Urinary bladder (tissue), 4 donors: ENCODE results near the gene GPR22. TPM values are rescaled to one million over a fixed set of nuclear protein-coding genes. Genes with fewer than 3 reads are reported as not detected.

Experiments
- DNase-seq: peaks from one replicate; pipeline ENCODE4 v3.0.0-alpha.2; 2015; ENCODE audit errors: extremely low spot score
- H3K27ac ChIP-seq: one replicate; pipeline ENCODE4 v1.5.1; 2013; ENCODE audit warnings: low read depth, mild to moderate bottlenecking, moderate library complexity
- H3K36me3 ChIP-seq: one replicate; pipeline ENCODE4 v1.6.1; 2013; ENCODE audit warnings: mild to moderate bottlenecking, moderate library complexity; ENCODE audit not compliant: insufficient read depth
- H3K4me1 ChIP-seq: one replicate; pipeline ENCODE4 v1.6.1; 2013; ENCODE audit warnings: mild to moderate bottlenecking, moderate library complexity; ENCODE audit not compliant: insufficient read depth
- H3K4me3 ChIP-seq: one replicate; pipeline ENCODE4 v1.5.1; 2013; ENCODE audit warnings: low read depth, low read length
- WGBS: extraction: QIAGEN DNeasy Blood & Tissue Kit; methylation state at CpG from one replicate; pipeline ENCODE4 v1.1.7; 2013; 5-methylcytosine and 5-hydroxymethylcytosine counted together
- polyA plus RNA-seq: library from polyadenylated mRNA; stranded (reverse); fragments of 200-250 nt; gene quantifications from one replicate; pipeline ENCODE4 v1.2.3, GENCODE V29; 2013
- total RNA-seq: library from RNA; depleted of rRNA; stranded (reverse); fragments of >200 nt; gene quantifications from one replicate; pipeline ENCODE4 v1.2.3, GENCODE V29; 2014
- donor health status: healthy with polysubstance abuse.
- donor health status: healthy.

GPR22 gene
- total and polyA plus RNA-seq, 2 donors: 0.10 to 2.2 TPM

DNA sequence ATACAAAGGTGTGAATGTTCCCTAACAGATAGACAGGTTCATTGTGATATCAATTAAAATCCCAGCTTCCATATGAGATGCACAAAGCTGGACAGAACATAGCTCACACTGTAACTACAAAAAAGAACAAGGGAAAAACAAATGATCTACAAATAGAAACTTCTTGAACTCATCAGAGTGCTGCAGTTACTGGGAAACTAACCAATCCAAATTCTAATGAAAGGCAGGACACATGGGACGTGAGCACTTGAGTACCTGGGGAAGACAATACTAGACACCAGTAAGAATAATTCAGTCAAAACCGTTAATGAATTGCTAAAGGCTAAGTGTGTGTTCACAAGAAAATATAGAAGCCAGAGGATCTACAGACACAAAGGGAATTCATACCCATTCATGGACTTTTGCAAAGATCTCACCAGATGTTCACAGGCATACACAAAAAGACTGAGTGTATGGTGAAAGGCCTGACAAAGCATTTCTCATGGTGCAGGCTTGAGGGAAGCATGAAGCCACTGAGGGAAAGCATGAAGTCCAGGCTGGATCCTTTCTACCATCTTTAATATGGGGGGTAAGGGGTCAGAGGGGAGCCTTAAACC, 7.8 kb upstream of the GPR22 start:
- Histone ChIP-seq H3K4me3 (no peak overlapping the region), H3K36me3 (no peaks in the 10 kb centered on the region), H3K27ac (no peak overlapping the region), H3K4me1 (no peaks in the 10 kb centered on the region)
- DNase-seq: no peak
- WGBS: 86% methylated on average over 2 of the region's 2 CpGs

- H3K4me1 ChIP-seq: no peaks in the 10 kb centered on the region
- peak; percentile 37 for DNase-seq
- H3K4me3 ChIP-seq: no peak overlapping the region
- no peaks in the 10 kb centered on the region for H3K36me3 ChIP-seq
- H3K27ac ChIP-seq: no peak overlapping the region
- WGBS: 78% methylated on average over 6 of the region's 6 CpGs
Measured at GRCh38 chr7:107463139-107464078, 6.4 kb upstream of the GPR22 start.

GRCh38 chr7:107464666-107465226, 5.1 kb upstream of the GPR22 start:
- H3K27ac ChIP-seq: no peak overlapping the region
- no peaks in the 10 kb centered on the region for H3K4me1 ChIP-seq
- H3K36me3 ChIP-seq: no peaks in the 10 kb centered on the region
- no peak overlapping the region for H3K4me3 ChIP-seq
- no peak for DNase-seq
- 83% methylated on average over 3 of the region's 3 CpGs for WGBS

DNA sequence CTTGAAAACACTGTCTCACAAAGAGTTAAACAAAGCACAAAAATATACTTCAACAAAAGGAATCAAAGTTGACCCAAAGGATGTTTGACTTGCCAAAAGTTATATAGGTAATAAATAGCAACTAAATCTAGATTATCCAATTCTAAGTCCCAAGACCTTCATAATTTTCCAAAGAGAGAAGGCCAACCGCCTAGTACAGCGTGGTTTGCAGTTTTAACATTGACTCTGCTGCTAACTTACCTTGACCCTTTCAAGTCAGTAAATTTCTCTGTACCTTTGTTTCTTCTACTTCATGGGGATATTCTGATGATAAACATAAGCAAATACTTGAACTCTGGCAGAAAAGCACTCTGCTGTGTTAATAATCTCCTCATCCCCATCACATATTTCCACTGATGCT, 1.9 kb upstream of the GPR22 start:
- Histone ChIP-seq H3K36me3 (no peaks in the 10 kb centered on the region), H3K27ac (no peak overlapping the region), H3K4me1 (no peaks in the 10 kb centered on the region), H3K4me3 (no peak overlapping the region)
- no peak for DNase-seq
- 87% methylated on average over 2 of the region's 2 CpGs for WGBS

DNA sequence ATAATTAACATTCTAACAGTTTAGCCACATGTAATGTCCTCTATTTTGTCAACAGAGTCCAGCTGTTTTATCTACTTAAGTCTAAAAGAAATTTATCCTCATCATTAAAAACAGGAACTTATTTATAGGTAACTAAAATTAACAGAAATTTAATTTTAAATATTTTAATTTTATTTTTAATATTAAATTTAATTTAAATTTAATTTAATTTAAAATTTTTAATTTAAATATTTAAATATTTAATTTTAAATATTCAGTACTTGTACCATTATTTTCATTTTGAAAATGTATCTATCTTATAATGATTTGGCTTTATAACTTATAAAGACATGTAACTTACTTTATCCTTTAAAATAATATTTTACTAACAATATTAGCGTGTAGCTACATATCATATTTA, 1.0 kb upstream of the GPR22 start:
- DNase-seq: no peak
- 95% methylated on average over 1 of the region's 1 CpG for WGBS
- no peaks in the 10 kb centered on the region for H3K36me3 ChIP-seq
- no peaks in the 10 kb centered on the region for H3K4me1 ChIP-seq
- no peak overlapping the region for H3K4me3 ChIP-seq
- H3K27ac ChIP-seq: no peak overlapping the region

DNA sequence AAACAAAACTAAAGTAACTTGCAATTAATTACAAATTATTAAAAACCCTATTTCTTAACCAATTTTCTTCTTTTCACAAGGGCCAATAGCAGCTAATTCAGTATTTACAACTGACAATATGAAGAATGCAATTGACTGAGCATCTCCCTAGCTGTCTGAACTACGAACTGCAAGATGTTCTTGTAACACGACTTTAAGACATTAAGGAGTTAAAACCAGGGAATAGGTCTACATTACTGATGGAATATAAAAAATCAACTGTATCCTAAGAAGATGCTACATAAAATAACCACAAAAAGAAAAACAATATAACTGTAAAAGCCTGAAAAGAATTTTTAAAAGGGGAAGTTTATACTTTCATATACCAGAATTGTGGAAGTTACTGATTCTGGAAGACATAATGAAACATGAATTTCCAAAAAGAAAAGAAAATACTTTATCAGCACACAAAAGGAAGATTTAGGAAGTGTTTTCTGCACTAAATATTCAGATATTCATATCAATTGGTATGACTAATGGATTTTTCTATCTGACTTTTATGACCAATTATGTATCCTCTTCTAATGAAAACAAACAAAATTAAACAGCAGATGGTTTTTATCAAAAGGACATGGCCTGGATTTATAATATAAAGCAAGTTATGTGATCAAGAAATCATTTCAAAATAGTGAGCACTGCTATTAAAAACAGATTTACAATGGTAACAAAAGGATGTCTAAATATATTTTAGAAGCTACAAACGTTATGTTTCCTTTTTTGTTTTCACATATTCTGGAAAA, 1.6 kb downstream of the GPR22 start:
- no peaks in the 10 kb centered on the region for H3K36me3 ChIP-seq
- no peaks in the 10 kb centered on the region for H3K4me1 ChIP-seq
- WGBS: 59% methylated on average over 3 of the region's 3 CpGs
- H3K4me3 ChIP-seq: no peak overlapping the region
- no peak overlapping the region for H3K27ac ChIP-seq
- DNase-seq: no peak

- 57% methylated on average over 3 of the region's 3 CpGs for WGBS
- Histone ChIP-seq H3K36me3 (no peaks in the 10 kb centered on the region), H3K27ac (no peak overlapping the region), H3K4me1 (no peaks in the 10 kb centered on the region), H3K4me3 (no peak overlapping the region)
- DNase-seq: no peak
Measured at GRCh38 chr7:107472116-107472515, 2.3 kb downstream of the GPR22 start.

DNA sequence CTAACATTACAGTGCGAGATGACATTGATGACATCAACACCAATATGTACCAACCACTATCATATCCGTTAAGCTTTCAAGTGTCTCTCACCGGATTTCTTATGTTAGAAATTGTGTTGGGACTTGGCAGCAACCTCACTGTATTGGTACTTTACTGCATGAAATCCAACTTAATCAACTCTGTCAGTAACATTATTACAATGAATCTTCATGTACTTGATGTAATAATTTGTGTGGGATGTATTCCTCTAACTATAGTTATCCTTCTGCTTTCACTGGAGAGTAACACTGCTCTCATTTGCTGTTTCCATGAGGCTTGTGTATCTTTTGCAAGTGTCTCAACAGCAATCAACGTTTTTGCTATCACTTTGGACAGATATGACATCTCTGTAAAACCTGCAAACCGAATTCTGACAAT, 4.3 kb downstream of the GPR22 start:
- no peak for DNase-seq
- no peak overlapping the region for H3K27ac ChIP-seq
- no peaks in the 10 kb centered on the region for H3K4me1 ChIP-seq
- H3K4me3 ChIP-seq: no peak overlapping the region
- 86% methylated on average over 5 of the region's 5 CpGs for WGBS
- no peaks in the 10 kb centered on the region for H3K36me3 ChIP-seq

GRCh38 chr7:107479303-107479702, 9.4 kb downstream of the GPR22 start:
- no peaks in the 10 kb centered on the region for H3K36me3 ChIP-seq
- 93% methylated on average over 2 of the region's 2 CpGs for WGBS
- H3K4me3 ChIP-seq: no peak overlapping the region
- no peak overlapping the region for H3K27ac ChIP-seq
- no peaks in the 10 kb centered on the region for H3K4me1 ChIP-seq
- DNase-seq: no peak

DNA sequence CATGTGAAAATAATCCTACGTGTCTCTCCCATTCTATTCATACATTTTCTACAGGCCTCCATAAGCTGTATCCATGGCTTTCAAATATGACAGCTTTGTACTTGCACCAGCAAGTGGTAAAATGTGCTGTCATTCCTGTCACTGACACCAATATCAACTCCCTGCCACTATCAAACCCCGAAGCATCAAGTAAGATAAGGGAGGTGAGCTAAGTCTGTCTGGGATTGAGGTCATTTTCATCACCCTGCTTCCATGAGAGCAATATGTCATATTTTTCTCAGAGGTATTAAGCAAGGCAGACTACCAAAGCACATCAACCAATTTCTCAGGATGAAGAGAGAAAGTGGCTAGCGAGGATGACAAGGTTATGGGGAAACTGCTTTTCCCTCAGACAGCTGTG, 11.1 kb downstream of the GPR22 start:
- WGBS: 87% methylated on average over 3 of the region's 3 CpGs
- Histone ChIP-seq H3K4me3 (no peak overlapping the region), H3K36me3 (no peaks in the 10 kb centered on the region), H3K4me1 (no peaks in the 10 kb centered on the region), H3K27ac (no peak overlapping the region)
- no peak for DNase-seq

- DNase-seq: no peak
- WGBS: 95% methylated on average over 1 of the region's 1 CpG
- H3K4me1 ChIP-seq: no peaks in the 10 kb centered on the region
- H3K36me3 ChIP-seq: peaks cover 2% of the 10 kb centered on the region
- H3K27ac ChIP-seq: no peak overlapping the region
- no peak overlapping the region for H3K4me3 ChIP-seq
Measured at GRCh38 chr7:107482571-107482970, 12.7 kb downstream of the GPR22 start.

DNA sequence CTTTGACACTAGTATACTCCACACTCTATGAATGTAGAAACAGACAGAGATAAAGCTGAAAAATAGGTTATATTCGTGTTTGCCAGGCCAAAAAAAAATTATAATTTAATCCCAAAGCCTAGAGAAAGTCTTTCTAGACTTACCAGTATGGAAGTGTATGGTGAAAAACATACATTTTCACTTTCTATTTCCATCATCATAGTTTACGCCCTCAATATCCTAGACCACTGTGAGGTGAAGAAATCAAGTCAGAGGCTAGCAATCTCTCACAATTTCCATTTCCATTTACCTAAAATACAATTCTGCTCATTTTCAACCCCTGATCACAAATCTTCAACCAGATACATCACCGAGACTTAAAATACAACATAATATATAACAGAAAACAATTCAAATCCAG, 16.2 kb downstream of the GPR22 start:
- Histone ChIP-seq H3K4me3 (no peak overlapping the region), H3K27ac (no peak overlapping the region), H3K36me3 (peaks cover 2% of the 10 kb centered on the region), H3K4me1 (no peaks in the 10 kb centered on the region)
- DNase-seq: no peak
- WGBS: 84% methylated on average over 3 of the region's 3 CpGs

DNA sequence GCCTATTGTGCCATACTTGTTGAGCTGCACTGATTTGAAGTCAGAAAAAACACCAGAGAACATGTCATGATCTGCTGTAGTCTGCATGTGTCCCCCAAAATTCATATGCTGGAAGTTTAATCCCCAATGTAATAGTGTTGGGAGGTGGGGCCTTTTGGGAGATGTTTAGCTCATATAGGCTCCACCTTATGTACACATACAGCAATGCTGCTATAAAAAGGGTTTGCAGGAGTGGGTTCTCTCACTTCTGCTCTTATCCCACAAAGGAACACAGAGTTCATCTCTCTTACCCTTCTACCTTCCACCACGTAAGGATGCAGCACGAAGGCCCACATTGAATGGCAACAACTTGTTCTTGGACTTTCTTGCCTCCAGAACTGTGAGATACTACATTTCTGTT, 23.0 kb downstream of the GPR22 start:
- Histone ChIP-seq H3K36me3 (no peaks in the 10 kb centered on the region), H3K4me1 (peaks cover 3% of the 10 kb centered on the region), H3K27ac (no peak overlapping the region), H3K4me3 (no peak overlapping the region)
- 97% methylated on average over 2 of the region's 2 CpGs for WGBS
- DNase-seq: no peak
